Lung (tissue), 12 donors: ENCODE data around the gene ZNF425. TPM values are rescaled to one million over a fixed set of nuclear protein-coding genes. Genes with fewer than 3 reads are reported as not detected.

Source experiments
- ATAC-seq: fragments of 200-7000 bp; cut with Tn5 transposase; one replicate; pipeline ENCODE4 v1.9.1; 2020; ENCODE audit warnings: moderate number of reproducible peaks; ENCODE audit not compliant: insufficient read depth, low FRiP score
- DNase-seq, 3 donors: peaks; one replicate each; pipeline ENCODE4 v3.0.0-alpha.2; 2013 to 2017
- H3K27ac ChIP-seq, 2 donors: one replicate each; pipeline ENCODE4 v1.5.1; 2013; ENCODE audit warnings: mild to moderate bottlenecking in 2 of 2, moderate library complexity in 2 of 2, control low read depth in 1 of 2, inconsistent platforms in 1 of 2, low read depth in 1 of 2, low read length in 1 of 2
- H3K27me3 ChIP-seq, 3 donors: one replicate each; pipeline ENCODE4 v1.5.1; 2013; ENCODE audit warnings: low read length in 2 of 3; ENCODE audit not compliant: control insufficient read depth in 3 of 3, insufficient read depth in 3 of 3
- H3K36me3 ChIP-seq, 4 donors: one replicate each; pipeline ENCODE4 v1.5.1; 2013; ENCODE audit warnings: low read length in 4 of 4, mild to moderate bottlenecking in 1 of 4, moderate library complexity in 1 of 4; ENCODE audit not compliant: control insufficient read depth in 4 of 4, insufficient read depth in 4 of 4
- H3K4me1 ChIP-seq, 5 donors: one replicate each; pipeline ENCODE4 v1.5.1; 2013; ENCODE audit warnings: low read length in 5 of 5, mild to moderate bottlenecking in 2 of 5, moderate library complexity in 1 of 5; ENCODE audit not compliant: control insufficient read depth in 5 of 5, insufficient read depth in 5 of 5
- H3K4me3 ChIP-seq: one replicate; pipeline ENCODE4 v1.5.1; 2013; ENCODE audit warnings: mild to moderate bottlenecking, control low read depth, moderate library complexity
- H3K9ac ChIP-seq, 2 donors: one replicate each; pipeline ENCODE4 v1.5.1; 2013; ENCODE audit warnings: low read length in 2 of 2, control low read depth in 1 of 2; ENCODE audit not compliant: insufficient read depth in 1 of 2
- H3K9me3 ChIP-seq, 4 donors: one replicate each; pipeline ENCODE4 v1.5.1; 2013; ENCODE audit warnings: low read length in 3 of 4, mild to moderate bottlenecking in 1 of 4, moderate library complexity in 1 of 4; ENCODE audit not compliant: control insufficient read depth in 4 of 4, insufficient read depth in 3 of 4
- WGBS, 2 donors: extraction: QIAGEN DNeasy Blood & Tissue Kit; methylation state at CpG; one replicate each; pipeline ENCODE4 v1.1.7; 2013; 5-methylcytosine and 5-hydroxymethylcytosine counted together
- polyA plus RNA-seq, 2 donors: library from polyadenylated mRNA; stranded (reverse); fragments of 200-250 nt; gene quantifications; one replicate each; pipeline ENCODE4 v1.2.1, GENCODE V29; 2013
- total RNA-seq, 2 donors: library from RNA; depleted of rRNA in 1 of 2; stranded (reverse); fragments of >200 nt in 1 of 2; gene quantifications; one replicate each; pipeline ENCODE4 v1.2.1, GENCODE V29; 2014 to 2021
- TF ChIP-seq, protein P1 (sequence below): IDR thresholded peaks from 2 replicates; pipeline ENCODE4 v1.5.1; 2012; ENCODE audit warnings: mild to moderate bottlenecking; ENCODE audit errors: control extremely low read depth, extremely low read depth
- donor health status: control.
- donor health status: control.
- donor health status: Bipolar disorder and iron deficiency.
- donor health status: healthy.
- donor health status: DM: yes; HTN: yes; CAD: no.

Gene ZNF425
- total and polyA plus RNA-seq, 4 donors = 0.55 to 2.8 (median 1.2) TPM

DNA sequence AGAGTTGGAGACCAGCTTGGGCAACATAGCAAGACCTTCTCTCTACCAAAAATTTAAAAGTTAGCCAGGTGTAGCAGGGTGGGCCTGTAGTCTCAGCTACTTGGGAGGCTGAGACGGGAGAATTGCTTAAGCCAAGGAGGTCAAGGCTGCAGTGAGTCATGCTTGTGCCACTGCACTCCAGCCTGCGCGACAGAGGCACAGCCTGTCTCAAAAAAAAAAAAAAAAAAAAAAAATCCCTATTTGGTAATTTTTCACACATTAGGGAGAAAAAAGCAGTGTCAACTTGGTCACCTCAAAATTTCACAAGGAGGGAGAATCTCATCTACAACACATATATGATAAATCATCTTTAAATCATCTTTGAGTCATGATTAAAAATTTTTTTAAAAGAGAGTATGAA is 14.7 kb upstream of the ZNF425 start:
- WGBS, 2 donors = 32 to 67% methylated on average over 3 of the region's 3 CpGs
- TF ChIP-seq, protein P1, sequence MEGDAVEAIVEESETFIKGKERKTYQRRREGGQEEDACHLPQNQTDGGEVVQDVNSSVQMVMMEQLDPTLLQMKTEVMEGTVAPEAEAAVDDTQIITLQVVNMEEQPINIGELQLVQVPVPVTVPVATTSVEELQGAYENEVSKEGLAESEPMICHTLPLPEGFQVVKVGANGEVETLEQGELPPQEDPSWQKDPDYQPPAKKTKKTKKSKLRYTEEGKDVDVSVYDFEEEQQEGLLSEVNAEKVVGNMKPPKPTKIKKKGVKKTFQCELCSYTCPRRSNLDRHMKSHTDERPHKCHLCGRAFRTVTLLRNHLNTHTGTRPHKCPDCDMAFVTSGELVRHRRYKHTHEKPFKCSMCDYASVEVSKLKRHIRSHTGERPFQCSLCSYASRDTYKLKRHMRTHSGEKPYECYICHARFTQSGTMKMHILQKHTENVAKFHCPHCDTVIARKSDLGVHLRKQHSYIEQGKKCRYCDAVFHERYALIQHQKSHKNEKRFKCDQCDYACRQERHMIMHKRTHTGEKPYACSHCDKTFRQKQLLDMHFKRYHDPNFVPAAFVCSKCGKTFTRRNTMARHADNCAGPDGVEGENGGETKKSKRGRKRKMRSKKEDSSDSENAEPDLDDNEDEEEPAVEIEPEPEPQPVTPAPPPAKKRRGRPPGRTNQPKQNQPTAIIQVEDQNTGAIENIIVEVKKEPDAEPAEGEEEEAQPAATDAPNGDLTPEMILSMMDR = no peak
- no peaks in the 10 kb centered on the region for H3K9me3 ChIP-seq
- no peak overlapping the region for H3K9ac ChIP-seq
- ATAC-seq (no peak), DNase-seq (no peak)
- no peaks in the 10 kb centered on the region for H3K36me3 ChIP-seq
- peaks cover 0 to 6% (median 0%) of the 10 kb centered on the region in 5 donors for H3K4me1 ChIP-seq
- no peak overlapping the region for H3K27ac ChIP-seq
- H3K27me3 ChIP-seq = no peaks in the 10 kb centered on the region
- H3K4me3 ChIP-seq = no peak overlapping the region

DNA sequence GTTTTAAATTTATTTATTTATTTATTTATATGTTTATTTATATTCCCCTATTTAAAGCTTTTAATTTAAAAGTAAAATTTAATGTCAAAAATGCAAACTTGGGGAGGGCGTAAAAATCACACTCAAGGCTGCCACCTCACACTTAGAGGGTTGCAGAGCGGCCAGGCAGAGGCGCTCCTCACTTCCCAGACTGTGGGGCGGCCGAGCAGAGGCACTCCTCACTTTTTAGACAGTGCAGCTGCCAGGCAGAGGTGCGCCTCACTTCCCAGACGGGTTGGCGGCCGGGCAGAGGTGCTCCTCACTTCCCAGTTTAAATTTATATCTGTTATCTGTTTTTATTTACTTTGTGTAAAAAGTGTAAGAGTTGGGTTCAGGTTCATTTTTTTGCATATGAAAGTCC is 10.0 kb upstream of the ZNF425 start:
- TF ChIP-seq, protein P1 = no peak
- Histone ChIP-seq H3K9ac (no peak overlapping the region), H3K4me1 (no peaks in the 10 kb centered on the region), H3K9me3 (no peaks in the 10 kb centered on the region), H3K27me3 (no peaks in the 10 kb centered on the region), H3K4me3 (no peak overlapping the region), H3K36me3 (peaks cover 0 to 3% (median 2%) of the 10 kb centered on the region in 4 donors), H3K27ac (no peak overlapping the region)
- WGBS, 2 donors = 97 to 98% methylated on average over 9 of the region's 9 CpGs
- DNase-seq (no peak), ATAC-seq (no peak)

DNA sequence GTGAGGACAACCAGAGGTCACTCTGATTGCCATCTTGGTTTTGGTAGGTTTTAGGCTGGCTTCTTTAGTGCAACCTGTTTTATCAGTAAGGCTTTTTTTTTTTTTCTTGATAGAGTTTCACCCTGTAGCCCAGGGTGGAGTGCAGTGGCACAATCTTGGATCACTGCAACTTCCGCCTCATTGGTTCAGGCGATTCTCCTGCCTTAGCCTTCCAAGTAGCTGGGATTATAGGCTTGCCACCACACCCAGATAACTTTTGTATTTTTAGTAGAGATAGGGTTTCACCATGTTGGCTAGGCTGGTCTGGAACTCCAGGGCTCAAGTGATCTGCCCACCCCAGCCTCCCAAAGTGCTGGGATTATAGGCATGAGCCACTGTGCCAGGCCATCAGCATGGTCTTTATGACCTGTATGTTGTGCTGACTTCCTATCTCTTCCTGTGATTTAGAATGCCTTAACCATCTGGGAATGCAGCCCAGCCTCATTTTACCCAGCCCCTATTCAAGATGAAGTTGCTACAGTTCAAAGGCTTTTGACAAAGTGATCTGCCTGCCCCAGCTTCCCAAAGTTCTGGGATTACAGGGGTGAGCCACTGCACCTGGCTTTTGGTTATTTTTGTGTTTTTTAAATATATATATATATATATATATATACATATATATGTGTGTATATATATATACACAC is 7.0 kb upstream of the ZNF425 start:
- H3K9ac ChIP-seq = no peak overlapping the region
- H3K36me3 ChIP-seq = peaks cover 3 to 12% (median 7%) of the 10 kb centered on the region in 4 donors
- DNase-seq (no peak), ATAC-seq (no peak)
- 97 to 100% methylated on average over 2 of the region's 2 CpGs for WGBS, 2 donors
- TF ChIP-seq, protein P1 = no peak
- H3K27ac ChIP-seq = no peak overlapping the region
- peaks cover 0 to 3% (median 1%) of the 10 kb centered on the region in 4 donors for H3K9me3 ChIP-seq
- H3K27me3 ChIP-seq = no peaks in the 10 kb centered on the region
- H3K4me1 ChIP-seq = no peaks in the 10 kb centered on the region
- H3K4me3 ChIP-seq = no peak overlapping the region
